ENCODE measurements around the gene UBN2.

DNA sequence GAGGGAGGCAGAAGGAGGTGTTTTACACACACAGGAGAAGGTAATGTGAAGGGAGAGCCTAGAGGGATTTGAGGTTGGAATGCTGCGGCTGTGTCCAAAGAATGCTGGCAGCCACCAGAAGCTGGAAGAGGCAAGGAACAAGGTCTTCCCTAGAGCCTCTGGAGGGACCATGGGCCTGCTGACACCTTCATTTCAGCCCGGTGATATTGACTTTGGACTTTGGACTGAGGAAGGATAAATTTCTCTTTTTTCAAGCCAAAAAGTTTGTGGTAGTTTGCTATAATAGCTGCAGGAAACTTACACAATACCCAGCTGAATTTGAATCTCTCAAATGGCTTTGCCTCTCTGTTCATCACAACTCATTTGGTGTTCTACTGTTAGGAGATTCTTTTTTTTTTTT, 34.6 kb downstream of the UBN2 start:
- TF ChIP-seq POLR2A (IDR thresholded peaks at IDR 0.05; ENCODE audit: low read depth, low read length) (no peak), SPI1 (IDR thresholded peaks at IDR 0.05; ENCODE audit: low read depth, low read length) (no peak), TAF1 (IDR thresholded peaks at IDR 0.05; ENCODE audit: low read depth, low read length) (no peak), POLR2AphosphoS5 (IDR thresholded peaks at IDR 0.05; ENCODE audit: low read depth, low read length) (no peak), PAX5 (IDR thresholded peaks at IDR 0.05; ENCODE audit: insufficient read depth, low read length, severe bottlenecking) (no peak)
